Heart right ventricle (tissue), 16 donors: ENCODE data around the gene BTBD9. TPM values are rescaled to one million over a fixed set of nuclear protein-coding genes. Genes with fewer than 3 reads are reported as not detected.
A peak's percentile ranks its signal among the peaks of the same experiment; 100 is the strongest.

Source experiments
- ATAC-seq, 8 donors: fragments of 200-7000 bp; cut with Tn5 transposase; one replicate each; pipeline ENCODE4 v1.9.1; 2020; ENCODE audit warnings: mild to moderate bottlenecking in 8 of 8, moderate library complexity in 8 of 8, moderate number of reproducible peaks in 1 of 8
- DNase-seq, 2 donors: peaks; one replicate each; pipeline ENCODE4 v3.0.0-alpha.2; 2020
- H3K27ac ChIP-seq, 10 donors: fragments of 200-600 bp; sonication (generic) in 2 of 10; one replicate each; pipeline versions ENCODE4 v1.5.0 to v1.8.0; 2020 to 2022; ENCODE audit warnings: mild to moderate bottlenecking in 3 of 10
- H3K27me3 ChIP-seq, 7 donors: fragments of 200-600 bp; one replicate each; pipeline ENCODE4 v1.8.0; 2021 to 2022; ENCODE audit warnings: mild to moderate bottlenecking in 2 of 7
- H3K36me3 ChIP-seq, 9 donors: fragments of 200-600 bp; sonication (generic) in 1 of 9; one replicate each; pipeline versions ENCODE4 v1.5.0 to v1.8.0; 2020 to 2022; ENCODE audit warnings: mild to moderate bottlenecking in 2 of 9
- H3K4me1 ChIP-seq, 9 donors: fragments of 200-600 bp; sonication (generic) in 1 of 9; one replicate each; pipeline versions ENCODE4 v1.5.0 to v1.8.0; 2020 to 2022; ENCODE audit warnings: mild to moderate bottlenecking in 4 of 9
- H3K4me3 ChIP-seq, 10 donors: fragments of 200-600 bp; sonication (generic) in 2 of 10; one replicate each; pipeline versions ENCODE4 v1.5.0 to v1.8.0; 2020 to 2022; ENCODE audit warnings: mild to moderate bottlenecking in 7 of 10, moderate library complexity in 2 of 10
- H3K9me3 ChIP-seq, 11 donors: fragments of 200-600 bp in 10 of 11; sonication (generic) in 2 of 11; one replicate each; pipeline versions ENCODE4 v1.5.0 to v1.8.0; 2013 to 2022; ENCODE audit warnings: mild to moderate bottlenecking in 2 of 11, control low read depth in 1 of 11, moderate library complexity in 1 of 11
- WGBS, 2 donors: extraction: QIAGEN DNeasy Blood & Tissue Kit; methylation state at CpG; one replicate each; pipeline ENCODE4 v1.1.7; 2013; ENCODE audit warnings: inconsistent platforms in 1 of 2; 5-methylcytosine and 5-hydroxymethylcytosine counted together
- intact Hi-C, 10 donors: fragments of 100-400 bp; cut with DNase I; formaldehyde crosslinking; loops; one replicate each; pipeline versions ENCODE4 v1.11.1 to v1.14.2; 2022
- polyA plus RNA-seq, 2 donors: library from polyadenylated mRNA; stranded (reverse); fragments of 200-250 nt; gene quantifications; one replicate each; pipeline ENCODE4 v1.2.3, GENCODE V29; 2013
- total RNA-seq, 10 donors: library from RNA; stranded (reverse); fragmentation: NEBNext Ultra II Directional in 3 of 10; extraction: Animal tissue kit (Norgen Biotek cat#: 25700) in 3 of 10; gene quantifications; one replicate each; pipeline versions ENCODE4 v1.2.1 to v1.2.4, GENCODE V29; 2021 to 2023
- TF ChIP-seq, protein P1 (sequence below), 9 donors: fragments of 200-600 bp; sonication (generic) in 2 of 9; IDR thresholded peaks; one replicate each; pipeline versions ENCODE4 v1.5.0 to v1.8.0; 2021 to 2022; ENCODE audit warnings: antibody characterized with exemption in 9 of 9, mild to moderate bottlenecking in 5 of 9, moderate library complexity in 1 of 9
- donor health status: Arrhythmogenic right ventricular cardiomyopathy.
- donor health status: ischemic (EF 13 %, LVEDD 7.1; RV severe dilation, severe dysfunction).
- donor health status: healthy with polysubstance abuse.
- donor health status: DM: no; HTN: yes; CAD: no.
- donor health status: DM: no; HTN: no; CAD: no.
- donor health status: ischemic (EF 25% LVEDD 6.9; RV normal size, moderate dysfunction).
- donor health status: ischemic (EF 25% LVEDD 5.7; RV mildly dilated, moderate dysfunction).
- donor health status: healthy.
- donor health status: DM: yes; HTN: yes; CAD: no.
- donor health status: Ischemic cardiomyopathy.
- donor health status: ischemic (EF 35%, LVEDD 5.7; RV mildly dilated, moderate dysfunction).
- donor health status: nonischemic (EF 11% LVEDD 7.7; RV severe dilation, severe dysfunction).
- donor health status: DM: yes; HTN: yes; CAD: no.
- donor health status: PGD.
- donor health status: ischemic (EF 29% LVEDD 5.4; RV normal size, mild dysfunction).
- donor health status: nonischemic (EF 23%, LVEDD 6.1; RV moderate dilation, normal function).

The BTBD9 gene
- total and polyA plus RNA-seq, 12 donors, result 4.2 to 27.7 (median 18.3) TPM

DNA sequence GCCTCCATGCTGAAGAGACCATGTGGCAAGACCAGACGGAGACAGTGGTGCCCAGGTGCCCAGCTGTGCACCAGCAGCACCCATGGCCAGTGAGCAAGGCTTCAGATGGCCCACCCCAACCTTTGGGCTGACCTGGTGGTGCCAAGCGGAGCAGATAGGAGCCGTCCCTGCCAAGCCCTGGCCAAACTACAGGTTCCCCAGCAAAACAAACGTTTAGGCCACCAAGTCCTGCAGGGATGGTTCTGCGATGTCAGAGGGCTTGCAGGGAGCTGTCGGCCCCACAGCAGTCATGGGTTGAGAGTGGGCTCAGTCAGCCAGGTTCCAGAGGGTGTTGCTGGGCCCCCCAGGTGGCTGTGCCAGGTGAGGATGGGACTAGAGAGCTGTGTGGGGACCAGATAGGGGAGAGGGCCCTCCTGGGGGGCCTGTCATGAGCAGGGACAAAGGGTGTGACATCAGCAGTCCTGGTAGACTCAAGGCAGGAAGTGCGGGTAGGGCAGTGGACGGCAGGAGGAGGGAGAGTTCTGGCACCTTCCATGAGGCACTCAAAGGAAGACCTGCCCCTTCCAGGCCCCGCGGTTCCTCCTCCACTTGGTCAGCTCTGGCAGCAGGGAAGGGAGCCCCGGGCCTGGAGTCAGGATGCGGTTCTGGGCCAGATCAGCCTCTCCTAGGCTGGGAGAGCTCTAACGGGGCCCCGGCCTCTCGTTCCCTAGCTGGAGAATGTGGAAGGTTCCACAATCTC lies 477.8 kb downstream of the BTBD9 start:
- intact Hi-C loops, result no loop called here
- TF ChIP-seq, protein P1, sequence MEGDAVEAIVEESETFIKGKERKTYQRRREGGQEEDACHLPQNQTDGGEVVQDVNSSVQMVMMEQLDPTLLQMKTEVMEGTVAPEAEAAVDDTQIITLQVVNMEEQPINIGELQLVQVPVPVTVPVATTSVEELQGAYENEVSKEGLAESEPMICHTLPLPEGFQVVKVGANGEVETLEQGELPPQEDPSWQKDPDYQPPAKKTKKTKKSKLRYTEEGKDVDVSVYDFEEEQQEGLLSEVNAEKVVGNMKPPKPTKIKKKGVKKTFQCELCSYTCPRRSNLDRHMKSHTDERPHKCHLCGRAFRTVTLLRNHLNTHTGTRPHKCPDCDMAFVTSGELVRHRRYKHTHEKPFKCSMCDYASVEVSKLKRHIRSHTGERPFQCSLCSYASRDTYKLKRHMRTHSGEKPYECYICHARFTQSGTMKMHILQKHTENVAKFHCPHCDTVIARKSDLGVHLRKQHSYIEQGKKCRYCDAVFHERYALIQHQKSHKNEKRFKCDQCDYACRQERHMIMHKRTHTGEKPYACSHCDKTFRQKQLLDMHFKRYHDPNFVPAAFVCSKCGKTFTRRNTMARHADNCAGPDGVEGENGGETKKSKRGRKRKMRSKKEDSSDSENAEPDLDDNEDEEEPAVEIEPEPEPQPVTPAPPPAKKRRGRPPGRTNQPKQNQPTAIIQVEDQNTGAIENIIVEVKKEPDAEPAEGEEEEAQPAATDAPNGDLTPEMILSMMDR (IDR thresholded peaks at IDR 0.05), result no peak
- H3K4me1 ChIP-seq, result peaks cover 0 to 9% (median 0%) of the 10 kb centered on the region in 9 donors
- DNase-seq (no peak), ATAC-seq (peak in 1 of 8 donors; percentile 12)
- WGBS, 2 donors, result 86 to 89% methylated on average over 15 of the region's 15 CpGs
- H3K36me3 ChIP-seq, result no peaks in the 10 kb centered on the region
- no peaks in the 10 kb centered on the region for H3K9me3 ChIP-seq
- H3K27me3 ChIP-seq, result no peaks in the 10 kb centered on the region
- H3K4me3 ChIP-seq, result no peak overlapping the region
- no peak overlapping the region for H3K27ac ChIP-seq

DNA sequence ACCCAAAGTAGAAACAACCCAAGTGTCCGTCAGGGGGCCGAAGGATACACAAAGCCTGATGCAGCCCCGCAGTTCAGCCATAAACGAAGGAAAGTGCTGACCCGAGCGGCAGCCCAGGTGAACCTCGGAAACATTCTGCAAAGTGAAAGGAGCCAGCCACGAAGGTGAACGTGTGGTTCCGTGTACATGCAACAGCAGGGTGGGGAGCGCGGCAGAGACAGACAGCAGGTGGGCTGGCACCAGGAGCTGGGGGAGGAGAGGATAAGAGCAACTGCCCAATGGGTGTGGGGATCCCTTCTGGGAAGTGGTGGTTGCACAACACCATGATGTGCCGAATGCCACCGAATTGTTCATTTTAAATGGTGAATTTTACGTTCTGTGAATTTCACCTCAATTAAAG lies 478.4 kb downstream of the BTBD9 start:
- Histone ChIP-seq H3K36me3 (no peaks in the 10 kb centered on the region), H3K27ac (no peak overlapping the region), H3K4me3 (no peak overlapping the region), H3K4me1 (peaks cover 0 to 9% (median 0%) of the 10 kb centered on the region in 9 donors), H3K27me3 (no peaks in the 10 kb centered on the region), H3K9me3 (no peaks in the 10 kb centered on the region)
- no peak for DNase-seq
- intact Hi-C loops, result no loop called here
- TF ChIP-seq, protein P1 (IDR thresholded peaks at IDR 0.05), result no peak
- 97% methylated on average over 15 of the region's 15 CpGs for WGBS, 2 donors
- no peak for ATAC-seq

DNA sequence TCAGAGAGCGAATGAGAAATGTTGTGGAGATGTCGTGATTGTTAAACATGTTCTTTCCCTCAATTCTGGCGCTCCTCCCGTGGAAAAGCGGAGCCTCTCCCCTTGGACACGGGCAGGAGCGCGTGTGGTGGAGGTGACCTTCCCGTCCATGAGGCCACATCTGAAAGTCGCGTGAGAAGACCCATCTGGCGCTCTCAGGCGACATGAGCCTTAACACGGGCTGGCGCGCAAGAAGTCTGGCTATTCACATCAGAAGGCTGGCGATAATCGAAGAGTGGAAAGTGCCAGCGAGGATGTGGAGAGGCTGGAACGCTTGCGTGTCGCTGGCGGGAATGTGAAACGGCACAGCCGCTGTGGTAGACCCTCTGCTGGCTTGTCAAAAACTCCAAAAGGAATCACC lies 478.9 kb downstream of the BTBD9 start:
- Histone ChIP-seq H3K9me3 (no peaks in the 10 kb centered on the region), H3K27me3 (no peaks in the 10 kb centered on the region), H3K4me3 (no peak overlapping the region), H3K36me3 (no peaks in the 10 kb centered on the region), H3K4me1 (peaks cover 0 to 9% (median 0%) of the 10 kb centered on the region in 9 donors), H3K27ac (no peak overlapping the region)
- no peak for DNase-seq
- intact Hi-C loops, result no loop called here
- no peak for ATAC-seq
- 96 to 97% methylated on average over 25 of the region's 25 CpGs for WGBS, 2 donors
- TF ChIP-seq, protein P1 (IDR thresholded peaks at IDR 0.05), result no peak

DNA sequence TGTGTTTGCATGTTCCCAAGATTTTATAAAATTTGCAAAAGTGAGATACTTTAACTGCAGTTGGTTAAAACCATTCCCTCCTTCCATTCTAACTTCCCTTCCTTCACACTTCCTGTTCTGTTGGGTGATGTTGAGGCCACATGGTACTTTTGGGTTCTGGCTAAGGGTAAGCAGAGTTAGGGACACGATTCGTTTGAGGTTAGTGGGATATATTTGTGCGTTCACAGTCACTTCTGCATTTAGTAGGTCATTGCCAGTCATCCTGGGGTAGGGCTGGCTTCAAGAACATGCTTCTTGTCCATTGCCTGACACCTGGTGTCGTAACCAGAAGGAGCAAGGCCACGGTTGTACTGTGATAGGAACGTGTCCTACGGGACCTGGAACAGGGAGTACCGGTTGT lies 480.1 kb downstream of the BTBD9 start:
- intact Hi-C loops, result no loop called here
- ATAC-seq (no peak), DNase-seq (no peak)
- H3K27me3 ChIP-seq, result no peaks in the 10 kb centered on the region
- H3K9me3 ChIP-seq, result no peaks in the 10 kb centered on the region
- TF ChIP-seq, protein P1 (IDR thresholded peaks at IDR 0.05), result no peak
- H3K4me3 ChIP-seq, result no peak overlapping the region
- H3K27ac ChIP-seq, result no peak overlapping the region
- H3K4me1 ChIP-seq, result peaks cover 0 to 12% (median 3%) of the 10 kb centered on the region in 9 donors
- 77 to 89% methylated on average over 8 of the region's 8 CpGs for WGBS, 2 donors
- H3K36me3 ChIP-seq, result peaks cover 0 to 3% (median 0%) of the 10 kb centered on the region in 9 donors
